ENCODE results near the gene ELOA2. TPM values are rescaled to one million over a fixed set of nuclear protein-coding genes. Genes with fewer than 3 reads are reported as not detected.
"Not testable (repeated sequence)": the region's sequence is repeated elsewhere in the genome, so short reads cannot be mapped to it uniquely, and the experiment has no call there.

Gene ELOA2
- not detected in 2 replicates for total RNA-seq (2014; rRNA removed; shearing (Covaris generic))

- no peak for DNase-seq (ENCODE audit: low spot score)
These were observed at the start of gene ELOA2 for GRCh38 chr18:47035156-47035671. ELOA2 (minus strand) TSS chr18:47035621; CDS start chr18:47035264, 357 bp downstream.

GRCh38 chr18:47081578-47081977, 46.2 kb upstream of the ELOA2 start:
- DNase-seq (ENCODE audit: low spot score): no peak

GRCh38 chr18:47080872-47081271, 45.5 kb upstream of the ELOA2 start:
- DNase-seq (ENCODE audit: low spot score): no peak

DNA sequence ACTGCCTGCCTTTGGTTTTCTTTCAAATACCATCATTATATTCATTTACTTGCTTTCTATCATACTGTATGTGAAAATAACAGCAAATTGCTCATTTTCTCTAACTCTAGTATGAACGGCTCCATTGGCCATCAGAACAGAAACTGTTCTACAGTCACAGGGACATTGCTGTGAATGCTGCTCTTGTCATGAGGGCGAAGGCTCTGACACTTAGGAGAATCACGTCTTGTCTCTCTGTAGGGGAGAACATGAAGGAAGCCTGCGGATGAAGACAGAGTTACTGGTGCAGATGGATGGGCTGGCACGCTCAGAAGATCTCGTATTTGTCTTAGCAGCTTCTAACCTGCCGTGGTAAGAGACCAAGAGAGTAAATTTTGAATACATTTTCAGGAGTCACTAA, 41.7 kb upstream of the ELOA2 start:
- DNase-seq (ENCODE audit: low spot score): no peak

- peak; percentile 46 for DNase-seq (ENCODE audit: low spot score)
These were observed 39.9 kb upstream of the ELOA2 start for GRCh38 chr18:47075098-47075883.

- DNase-seq (ENCODE audit: low spot score): no peak
These were observed 32.2 kb upstream of the ELOA2 start for GRCh38 chr18:47067648-47068047.

GRCh38 chr18:47063096-47063495, 27.7 kb upstream of the ELOA2 start:
- no peak for DNase-seq (ENCODE audit: low spot score)

DNA sequence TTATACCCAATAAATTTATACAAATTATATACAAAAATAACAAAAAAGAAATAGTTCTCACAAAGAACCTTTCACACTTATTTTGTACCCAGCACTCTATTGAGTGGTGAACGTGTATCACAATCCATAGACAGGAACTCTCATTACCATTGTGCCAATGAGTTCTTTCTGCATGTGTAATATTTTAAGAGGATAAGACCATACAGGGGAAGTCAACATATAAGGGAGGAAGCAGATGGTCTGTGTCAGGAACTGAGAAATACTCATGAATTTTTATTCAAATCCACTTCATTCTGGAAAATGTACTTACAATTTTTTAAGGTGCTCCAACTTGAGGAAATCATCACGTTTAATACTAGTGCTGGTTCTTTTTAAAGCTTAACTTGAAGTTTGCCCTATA, 27.1 kb upstream of the ELOA2 start:
- DNase-seq (ENCODE audit: low spot score): no peak

GRCh38 chr18:47054369-47054768, 18.9 kb upstream of the ELOA2 start:
- no peak for DNase-seq (ENCODE audit: low spot score)

GRCh38 chr18:47050468-47050867, 15.0 kb upstream of the ELOA2 start:
- DNase-seq (ENCODE audit: low spot score): peak; percentile 11

GRCh38 chr18:47040982-47041381, 5.6 kb upstream of the ELOA2 start:
- no peak for DNase-seq (ENCODE audit: low spot score)

DNA sequence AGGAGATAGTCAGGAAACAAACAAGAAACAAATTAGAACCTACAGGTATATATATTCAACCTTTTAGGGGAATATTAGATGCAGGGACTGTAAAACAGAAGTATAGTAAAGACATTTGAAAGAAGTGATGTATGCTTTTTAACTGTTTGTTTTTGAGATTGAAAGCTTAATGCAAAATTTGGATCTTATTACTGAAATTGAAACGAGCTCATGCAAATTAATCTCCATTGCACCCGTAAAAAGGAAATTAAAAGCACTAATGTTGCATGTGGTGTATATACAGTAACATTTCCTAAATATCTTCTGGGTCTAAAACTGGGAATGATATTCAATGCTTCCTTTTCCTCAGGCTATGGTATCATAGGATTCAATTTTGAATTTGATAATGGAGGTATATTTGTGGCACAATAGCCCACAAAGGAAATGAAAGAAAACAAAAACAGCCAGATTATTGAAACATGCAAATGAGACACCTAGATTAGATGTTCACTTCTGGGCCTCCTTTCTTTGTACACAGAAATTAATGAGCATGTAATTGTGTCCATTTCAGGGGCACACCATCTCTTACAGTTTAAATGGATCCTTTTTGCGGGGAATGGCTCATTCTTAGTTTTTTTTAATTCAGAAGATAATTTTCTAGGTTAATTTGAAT, 1.6 kb upstream of the ELOA2 start:
- DNase-seq (ENCODE audit: low spot score): no peak

GRCh38 chr18:47036298-47036874, 965 bp upstream of the ELOA2 start:
- DNase-seq (ENCODE audit: low spot score): peak; percentile 18

GRCh38 chr18:47034591-47034990, 830 bp downstream of the ELOA2 start:
- DNase-seq (ENCODE audit: low spot score): not testable (repeated sequence)

DNA sequence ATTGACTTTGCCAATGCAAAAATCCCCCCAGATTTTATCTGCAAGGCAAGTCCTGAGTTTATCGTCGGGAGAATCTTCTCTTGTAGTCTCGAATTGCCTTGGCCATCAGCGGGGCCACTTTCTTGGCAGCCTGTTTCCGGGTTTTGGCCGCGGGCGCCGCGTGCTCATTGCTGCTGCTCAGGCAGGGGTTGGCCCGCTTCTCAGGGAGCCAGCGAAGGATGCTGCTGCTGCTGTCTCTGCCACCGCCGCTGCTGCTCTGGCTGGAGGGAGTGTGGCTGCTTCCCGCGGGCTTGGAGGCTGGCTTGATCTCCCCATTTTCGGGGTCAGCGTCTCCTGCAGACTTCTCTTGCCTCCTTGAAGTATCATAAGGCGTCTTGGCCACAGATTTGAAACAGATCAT, 2.5 kb downstream of the ELOA2 start:
- no peak for DNase-seq (ENCODE audit: low spot score)

- DNase-seq (ENCODE audit: low spot score): not testable (repeated sequence)
These were observed 4.5 kb downstream of the ELOA2 start for GRCh38 chr18:47030887-47031286.

DNA sequence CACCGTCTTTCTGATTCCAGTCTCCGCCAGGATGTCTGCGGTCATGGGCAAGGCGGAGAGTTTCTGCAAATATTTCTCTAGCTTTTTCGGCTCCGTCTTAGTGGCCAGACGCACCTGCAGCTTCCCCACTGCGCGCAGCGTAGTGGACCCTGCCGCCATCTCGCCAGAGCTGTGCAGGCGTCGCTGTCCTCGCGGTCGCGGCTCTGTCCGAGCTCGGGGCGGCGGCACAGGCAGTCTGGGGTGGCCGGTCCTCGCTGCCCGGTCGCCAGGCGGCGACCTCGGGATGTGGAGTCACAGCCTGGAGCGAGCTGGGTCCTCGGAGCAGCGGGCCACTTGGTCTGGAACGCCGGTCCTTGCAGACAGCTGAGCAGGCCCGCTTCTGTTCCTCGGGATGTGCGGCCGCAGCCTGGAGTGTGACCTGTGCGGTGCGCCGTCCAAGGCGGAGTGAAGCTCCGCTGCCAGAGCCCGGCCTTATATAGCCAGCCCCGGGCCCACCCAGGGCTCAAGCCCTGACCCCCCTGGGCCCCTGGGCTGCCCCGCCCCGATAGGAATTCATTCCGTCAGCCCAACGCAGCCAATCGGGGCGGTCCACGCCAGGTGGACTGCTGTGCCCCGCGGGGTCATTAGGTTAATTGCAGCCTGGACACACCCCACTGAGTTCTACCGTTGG, 5.6 kb downstream of the ELOA2 start:
- not testable (repeated sequence) for DNase-seq (ENCODE audit: low spot score)

DNA sequence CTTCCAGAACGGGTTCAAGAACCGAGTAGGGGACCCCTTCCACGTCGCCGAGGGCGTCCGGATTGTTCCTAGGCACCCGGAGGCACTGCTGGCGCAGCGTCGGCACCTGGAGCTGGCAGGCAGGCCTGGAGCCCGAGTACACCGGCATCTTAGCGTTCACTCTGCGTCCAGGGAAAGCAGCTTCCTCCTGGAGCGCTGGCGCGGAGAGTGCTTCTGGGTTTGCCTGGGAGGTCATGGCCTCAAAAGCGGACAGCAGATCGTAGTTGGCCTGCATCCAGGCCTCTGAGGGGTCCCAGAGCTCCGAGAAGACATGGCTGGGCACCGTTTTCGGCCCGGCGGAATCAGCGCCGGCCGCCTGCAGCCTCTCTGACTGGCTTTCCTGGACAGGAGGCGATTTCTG, 6.7 kb downstream of the ELOA2 start:
- not testable (repeated sequence) for DNase-seq (ENCODE audit: low spot score)

GRCh38 chr18:47025557-47026174, 9.8 kb downstream of the ELOA2 start:
- not testable (repeated sequence) for DNase-seq (ENCODE audit: low spot score)

GRCh38 chr18:47023769-47024465, 11.5 kb downstream of the ELOA2 start:
- not testable (repeated sequence) for DNase-seq (ENCODE audit: low spot score)

DNA sequence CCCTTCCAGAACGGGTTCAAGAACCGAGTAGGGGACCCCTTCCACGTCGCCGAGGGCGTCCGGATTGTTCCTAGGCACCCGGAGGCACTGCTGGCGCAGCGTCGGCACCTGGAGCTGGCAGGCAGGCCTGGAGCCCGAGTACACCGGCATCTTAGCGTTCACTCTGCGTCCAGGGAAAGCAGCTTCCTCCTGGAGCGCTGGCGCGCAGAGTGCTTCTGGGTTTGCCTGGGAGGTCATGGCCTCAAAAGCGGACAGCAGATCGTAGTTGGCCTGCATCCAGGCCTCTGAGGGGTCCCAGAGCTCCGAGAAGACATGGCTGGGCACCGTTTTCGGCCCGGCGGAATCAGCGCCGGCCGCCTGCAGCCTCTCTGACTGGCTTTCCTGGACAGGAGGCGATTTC, 12.6 kb downstream of the ELOA2 start:
- not testable (repeated sequence) for DNase-seq (ENCODE audit: low spot score)
